DND-41 (cell line): ENCODE results near the gene CACNA1D.

ENCODE experiments used
- ATAC-seq: fragments of 200-7000 bp; cut with Tn5 transposase; 3 replicates; pipeline ENCODE4 v1.9.1; 2021; ENCODE audit warnings: low read depth; ENCODE audit not compliant: insufficient read depth
- DNase-seq: peaks from one replicate; pipeline ENCODE4 v3.0.0-alpha.2; 2020
- H2AFZ ChIP-seq: 2 replicates; pipeline ENCODE4 v1.6.0; 2012; ENCODE audit warnings: low read depth, low read length
- H3K27ac ChIP-seq: 2 replicates; pipeline ENCODE4 v1.5.1; 2012; ENCODE audit warnings: low read length, inconsistent platforms
- H3K27me3 ChIP-seq: fragments of 200-600 bp; sonication (generic); 2 replicates; pipeline ENCODE4 v1.6.0; 2012; ENCODE audit warnings: low read length, mild to moderate bottlenecking, inconsistent platforms; ENCODE audit not compliant: insufficient read depth, poor library complexity
- H3K36me3 ChIP-seq: 2 replicates; pipeline ENCODE4 v1.5.1; 2012; ENCODE audit warnings: low read length, inconsistent platforms; ENCODE audit not compliant: insufficient read depth
- H3K4me1 ChIP-seq: 2 replicates; pipeline ENCODE4 v1.5.1; 2012; ENCODE audit warnings: mild to moderate bottlenecking, low read length; ENCODE audit not compliant: insufficient read depth
- H3K4me2 ChIP-seq: 2 replicates; pipeline ENCODE4 v1.6.0; 2012; ENCODE audit warnings: mild to moderate bottlenecking, moderate library complexity, low read length, inconsistent platforms; ENCODE audit not compliant: insufficient read depth
- H3K4me3 ChIP-seq, 2 experiments: fragments of 200-600 bp in 1 of 2; shearing (Covaris generic) in 1 of 2; 2 replicates each; pipeline ENCODE4 v1.5.1; 2012 to 2016; ENCODE audit warnings: inconsistent platforms in 2 of 2, low read length in 2 of 2, mild to moderate bottlenecking in 2 of 2, low read depth in 1 of 2, moderate library complexity in 1 of 2
- H3K79me2 ChIP-seq: 2 replicates; pipeline ENCODE4 v1.6.0; 2012; ENCODE audit warnings: low read length, inconsistent platforms; ENCODE audit not compliant: insufficient read depth
- H3K9ac ChIP-seq: 2 replicates; pipeline ENCODE4 v1.6.0; 2012; ENCODE audit warnings: low read depth, mild to moderate bottlenecking, inconsistent platforms, low read length, moderate library complexity
- H3K9me3 ChIP-seq: 2 replicates; pipeline ENCODE4 v1.5.1; 2012; ENCODE audit warnings: low read length, moderate library complexity, mild to moderate bottlenecking, inconsistent platforms; ENCODE audit not compliant: insufficient read depth, severe bottlenecking
- H4K20me1 ChIP-seq: 2 replicates; pipeline ENCODE4 v1.6.0; 2012; ENCODE audit warnings: low read length; ENCODE audit not compliant: insufficient read depth
- CTCF ChIP-seq: IDR thresholded peaks from 2 replicates; pipeline ENCODE4 v1.5.1; 2012; ENCODE audit warnings: borderline replicate concordance, low read length, moderate library complexity, mild to moderate bottlenecking; ENCODE audit not compliant: poor library complexity, severe bottlenecking; ENCODE audit errors: extremely low read depth
- EZH2 ChIP-seq: IDR thresholded peaks from 3 replicates; pipeline ENCODE4 v1.6.1; 2012; ENCODE audit warnings: borderline replicate concordance, low read depth, mild to moderate bottlenecking, moderate library complexity, low read length, inconsistent platforms; ENCODE audit not compliant: severe bottlenecking

CACNA1D gene

DNA sequence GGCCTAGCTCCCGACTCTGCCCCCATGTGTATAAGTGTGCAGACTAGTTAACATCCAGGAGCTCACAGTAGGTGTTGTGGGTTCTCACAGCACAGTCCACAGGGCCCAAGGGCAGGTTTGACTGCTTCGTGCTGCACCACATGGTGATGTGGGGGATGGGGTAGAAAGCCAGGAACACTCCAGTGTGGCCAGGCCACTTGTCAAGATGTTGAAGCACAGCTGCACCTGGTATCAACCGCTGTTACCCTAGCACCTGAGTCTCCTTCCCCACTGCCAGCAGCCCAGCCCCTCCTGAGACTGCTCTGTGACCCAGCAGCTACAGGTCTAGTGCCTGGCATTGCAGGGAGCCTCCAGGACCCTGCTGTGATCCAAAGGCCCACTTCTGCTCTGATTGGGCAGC is 298.5 kb downstream of the CACNA1D start:
- H3K79me2 ChIP-seq: no peaks in the 10 kb centered on the region
- no peaks in the 10 kb centered on the region for H4K20me1 ChIP-seq
- H2AFZ ChIP-seq: no peak overlapping the region
- H3K9me3 ChIP-seq: no peaks in the 10 kb centered on the region
- H3K4me1 ChIP-seq: no peaks in the 10 kb centered on the region
- no peak overlapping the region for H3K4me2 ChIP-seq
- H3K9ac ChIP-seq: no peak overlapping the region
- DNase-seq (no peak), ATAC-seq (no peak)
- no peak for TF ChIP-seq CTCF
- TF ChIP-seq EZH2: no peak
- H3K36me3 ChIP-seq: no peaks in the 10 kb centered on the region
- H3K27me3 ChIP-seq: peaks cover 3% of the 10 kb centered on the region
- no peak overlapping the region for H3K4me3 ChIP-seq
- no peak overlapping the region for H3K27ac ChIP-seq

DNA sequence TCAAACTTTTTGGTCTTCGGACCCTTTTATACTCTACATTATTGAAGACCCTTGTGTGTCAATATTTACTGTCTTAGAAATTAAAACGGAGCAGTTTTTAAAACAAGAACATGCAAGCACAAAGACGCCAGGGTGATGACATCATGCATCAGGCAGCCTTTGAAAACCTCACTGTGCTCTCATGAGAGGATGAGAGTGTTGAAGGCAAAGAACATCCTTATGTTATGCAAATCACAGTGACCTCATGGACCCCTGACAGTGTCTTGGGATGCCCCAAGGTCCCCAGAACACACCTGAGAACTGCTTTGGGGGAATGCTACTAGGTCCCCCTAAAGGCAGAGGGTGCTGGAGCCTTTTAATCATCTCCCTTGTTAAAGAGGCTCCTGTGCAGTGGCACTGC is 300.2 kb downstream of the CACNA1D start:
- no peaks in the 10 kb centered on the region for H3K4me1 ChIP-seq
- no peaks in the 10 kb centered on the region for H3K79me2 ChIP-seq
- TF ChIP-seq EZH2: no peak
- no peak for TF ChIP-seq CTCF
- H3K4me2 ChIP-seq: no peak overlapping the region
- DNase-seq (no peak), ATAC-seq (no peak)
- no peak overlapping the region for H3K4me3 ChIP-seq
- no peak overlapping the region for H3K27ac ChIP-seq
- no peaks in the 10 kb centered on the region for H3K36me3 ChIP-seq
- no peaks in the 10 kb centered on the region for H3K27me3 ChIP-seq
- H3K9ac ChIP-seq: no peak overlapping the region
- no peaks in the 10 kb centered on the region for H3K9me3 ChIP-seq
- no peaks in the 10 kb centered on the region for H4K20me1 ChIP-seq
- no peak overlapping the region for H2AFZ ChIP-seq

GRCh38 chr3:53795176-53795575 is 300.8 kb downstream of the CACNA1D start:
- Histone ChIP-seq H3K9me3 (no peaks in the 10 kb centered on the region), H3K79me2 (no peaks in the 10 kb centered on the region), H4K20me1 (no peaks in the 10 kb centered on the region), H2AFZ (no peak overlapping the region), H3K27ac (no peak overlapping the region), H3K36me3 (no peaks in the 10 kb centered on the region), H3K9ac (no peak overlapping the region), H3K27me3 (no peaks in the 10 kb centered on the region), H3K4me3 (no peak overlapping the region), H3K4me1 (no peaks in the 10 kb centered on the region), H3K4me2 (no peak overlapping the region)
- TF ChIP-seq CTCF: no peak
- no peak for TF ChIP-seq EZH2
- no peak for ATAC-seq
- no peak for DNase-seq
